Measurements from ENCODE around the gene SIGMAR1.

SIGMAR1 gene

DNA sequence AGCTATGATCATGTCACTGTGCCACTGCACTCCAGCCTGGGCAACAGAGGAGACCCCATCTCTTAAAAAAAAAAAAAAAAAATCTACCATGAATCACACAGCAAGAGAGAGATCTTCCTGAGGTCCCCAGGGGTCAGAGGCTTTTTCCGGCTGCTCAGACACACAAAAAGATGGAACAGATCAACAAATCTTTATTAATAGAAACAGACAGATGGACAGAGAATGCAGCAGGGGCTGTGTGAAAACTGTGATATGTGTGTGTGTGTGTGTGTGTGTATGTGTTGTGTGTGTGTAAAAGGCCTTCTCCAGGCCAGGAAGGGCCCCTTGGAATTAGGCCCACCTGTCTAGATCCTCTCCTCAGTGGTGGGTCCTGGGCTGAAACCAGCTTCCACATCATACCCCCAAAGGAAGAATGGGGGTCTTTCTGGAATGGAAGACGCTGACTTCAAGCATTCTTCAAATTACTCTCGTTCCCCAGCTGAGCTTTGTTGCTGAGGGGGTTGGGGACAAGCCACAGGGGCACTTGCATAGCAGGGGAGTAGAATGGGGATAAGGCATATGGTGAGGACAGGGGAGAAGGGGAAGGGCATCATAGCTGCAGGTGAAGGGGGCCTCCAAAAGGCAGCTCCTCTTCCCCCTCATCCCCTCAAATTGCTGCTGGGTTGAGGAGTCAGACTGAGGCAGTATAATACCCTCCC lies 2.9 kb downstream of the SIGMAR1 start:
- Histone ChIP-seq H3K4me3 (ENCODE audit: low read length) (no peak overlapping the region), H3K79me2 (ENCODE audit: control insufficient read depth, insufficient read depth, low read length) (peaks cover 2% of the 10 kb centered on the region), H2BK15ac (replicated peaks; ENCODE audit: low read depth) (no peak overlapping the region), H3K23ac (ENCODE audit: low read length) (no peak overlapping the region), H3K9ac (ENCODE audit: low read length) (no peak overlapping the region), H3K56ac (ENCODE audit: low read length) (no peak overlapping the region), H3K27me3 (ENCODE audit: insufficient read depth, low read length, poor library complexity) (peaks cover 15% of the 10 kb centered on the region), H2BK5ac (ENCODE audit: low read length) (no peak overlapping the region), H3K4me2 (ENCODE audit: low read length) (no peak overlapping the region), H3K18ac (ENCODE audit: low read length) (no peak overlapping the region), H2AK5ac (ENCODE audit: low read length) (no peak overlapping the region), H2BK120ac (ENCODE audit: low read depth, low read length) (no peak overlapping the region), H3K4ac (ENCODE audit: low read depth, low read length) (no peak overlapping the region), H4K5ac (ENCODE audit: low read length) (no peak overlapping the region), H3K27ac (ENCODE audit: low read depth, low read length) (no peak overlapping the region), H3K79me1 (ENCODE audit: low read length) (peaks cover 4% of the 10 kb centered on the region), H3K36me3 (ENCODE audit: control insufficient read depth, insufficient read depth, low read length) (peaks cover 4% of the 10 kb centered on the region), H3K4me1 (ENCODE audit: control insufficient read depth, low read depth, low read length) (peaks cover 4% of the 10 kb centered on the region), H4K8ac (ENCODE audit: low read depth, low read length) (no peak overlapping the region)
- no CpG with 5 or more reads among the region's 3 CpGs for WGBS (ENCODE audit: extremely low coverage, insufficient coverage, low lambda C conversion rate)
- no peak for DNase-seq

DNA sequence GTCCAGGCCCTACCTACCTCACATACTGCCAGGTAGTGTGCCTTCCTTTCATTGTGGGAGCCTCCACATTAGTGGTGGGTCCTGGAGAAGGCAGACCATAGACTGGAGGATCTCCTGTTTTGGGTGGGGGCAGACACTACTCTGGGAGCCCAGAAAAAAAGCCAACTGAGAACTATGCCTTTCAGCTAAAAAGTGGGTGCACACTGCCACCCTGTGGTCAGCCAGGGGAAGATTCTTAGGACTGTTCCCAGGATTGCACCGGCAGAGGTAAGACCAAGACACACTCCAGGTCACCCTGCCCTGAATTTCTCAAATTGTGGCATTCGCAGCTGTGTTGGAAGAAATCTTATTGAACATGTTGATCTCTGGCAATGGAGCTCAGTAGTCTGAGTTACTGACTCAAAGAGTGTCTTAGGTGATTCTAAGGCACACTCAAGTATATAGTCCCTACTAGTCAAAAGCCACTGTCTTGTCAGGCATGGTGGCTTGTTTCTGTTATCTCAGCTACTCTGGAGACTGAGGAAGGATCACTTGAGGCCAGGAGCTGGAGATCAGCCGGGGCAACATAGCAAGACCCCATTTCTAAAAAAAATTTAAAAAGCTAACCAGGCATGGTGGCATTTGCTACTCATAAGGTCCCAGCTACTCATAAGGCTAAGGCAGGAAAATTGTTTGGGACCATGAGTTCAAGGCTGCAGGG lies 3.6 kb downstream of the SIGMAR1 start:
- no CpG with 5 or more reads among the region's 3 CpGs for WGBS (ENCODE audit: extremely low coverage, insufficient coverage, low lambda C conversion rate)
- Histone ChIP-seq H2BK5ac (ENCODE audit: low read length) (no peak overlapping the region), H3K9ac (ENCODE audit: low read length) (peak overlapping the region; percentile 44), H3K4ac (ENCODE audit: low read depth, low read length) (no peak overlapping the region), H3K4me1 (ENCODE audit: control insufficient read depth, low read depth, low read length) (peaks cover 4% of the 10 kb centered on the region), H3K56ac (ENCODE audit: low read length) (peak overlapping the region; percentile 73), H3K36me3 (ENCODE audit: control insufficient read depth, insufficient read depth, low read length) (peaks cover 4% of the 10 kb centered on the region), H4K8ac (ENCODE audit: low read depth, low read length) (no peak overlapping the region), H2AK5ac (ENCODE audit: low read length) (peak overlapping the region; percentile 88), H3K23ac (ENCODE audit: low read length) (no peak overlapping the region), H3K4me3 (ENCODE audit: low read length) (no peak overlapping the region), H3K4me2 (ENCODE audit: low read length) (no peak overlapping the region), H3K27ac (ENCODE audit: low read depth, low read length) (no peak overlapping the region), H3K79me2 (ENCODE audit: control insufficient read depth, insufficient read depth, low read length) (peaks cover 2% of the 10 kb centered on the region), H2BK120ac (ENCODE audit: low read depth, low read length) (no peak overlapping the region), H3K18ac (ENCODE audit: low read length) (no peak overlapping the region), H3K27me3 (ENCODE audit: insufficient read depth, low read length, poor library complexity) (peaks cover 21% of the 10 kb centered on the region), H2BK15ac (replicated peaks; ENCODE audit: low read depth) (no peak overlapping the region), H4K5ac (ENCODE audit: low read length) (no peak overlapping the region), H3K79me1 (ENCODE audit: low read length) (peaks cover 4% of the 10 kb centered on the region)
- DNase-seq: peak; percentile 80

DNA sequence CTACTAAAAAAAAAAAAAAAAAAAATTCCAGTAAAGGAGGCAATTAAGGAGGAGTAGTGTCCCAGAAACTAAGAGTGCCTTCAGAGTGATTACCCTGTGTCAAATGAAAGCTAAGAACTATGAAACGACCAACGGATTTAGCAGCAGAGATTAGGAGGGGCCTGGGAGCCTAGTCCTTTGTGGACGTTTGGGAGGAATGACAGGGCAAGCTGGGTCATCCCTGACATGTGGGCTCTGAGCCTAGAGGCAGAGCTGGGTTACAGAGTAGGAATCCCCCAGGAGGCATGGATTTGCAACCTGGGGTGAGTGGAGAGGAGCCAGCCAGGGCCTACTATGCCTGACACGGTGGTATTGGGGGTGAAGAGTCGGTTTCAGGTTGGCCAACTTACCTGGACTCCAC lies 4.4 kb downstream of the SIGMAR1 start:
- Histone ChIP-seq H3K4me2 (ENCODE audit: low read length) (no peak overlapping the region), H2AK5ac (ENCODE audit: low read length) (no peak overlapping the region), H3K23ac (ENCODE audit: low read length) (no peak overlapping the region), H3K79me1 (ENCODE audit: low read length) (peaks cover 4% of the 10 kb centered on the region), H3K4me3 (ENCODE audit: low read length) (no peak overlapping the region), H3K4ac (ENCODE audit: low read depth, low read length) (no peak overlapping the region), H3K36me3 (ENCODE audit: control insufficient read depth, insufficient read depth, low read length) (peaks cover 4% of the 10 kb centered on the region), H2BK15ac (replicated peaks; ENCODE audit: low read depth) (no peak overlapping the region), H3K4me1 (ENCODE audit: control insufficient read depth, low read depth, low read length) (peaks cover 3% of the 10 kb centered on the region), H3K79me2 (ENCODE audit: control insufficient read depth, insufficient read depth, low read length) (peaks cover 2% of the 10 kb centered on the region), H4K8ac (ENCODE audit: low read depth, low read length) (no peak overlapping the region), H3K27me3 (ENCODE audit: insufficient read depth, low read length, poor library complexity) (peaks cover 27% of the 10 kb centered on the region), H4K5ac (ENCODE audit: low read length) (no peak overlapping the region), H2BK5ac (ENCODE audit: low read length) (no peak overlapping the region), H3K27ac (ENCODE audit: low read depth, low read length) (no peak overlapping the region), H3K18ac (ENCODE audit: low read length) (no peak overlapping the region), H3K56ac (ENCODE audit: low read length) (no peak overlapping the region), H3K9ac (ENCODE audit: low read length) (no peak overlapping the region), H2BK120ac (ENCODE audit: low read depth, low read length) (no peak overlapping the region)
- no CpG with 5 or more reads among the region's 5 CpGs for WGBS (ENCODE audit: extremely low coverage, insufficient coverage, low lambda C conversion rate)
- no peak for DNase-seq

GRCh38 chr9:34630402-34631154 lies 7.0 kb downstream of the SIGMAR1 start:
- no peak overlapping the region for H3K56ac ChIP-seq (ENCODE audit: low read length)
- H3K4me1 ChIP-seq (ENCODE audit: control insufficient read depth, low read depth, low read length): peaks cover 2% of the 10 kb centered on the region
- H3K4me3 ChIP-seq (ENCODE audit: low read length): no peak overlapping the region
- no peak overlapping the region for H4K5ac ChIP-seq (ENCODE audit: low read length)
- no peak overlapping the region for H3K18ac ChIP-seq (ENCODE audit: low read length)
- H3K27ac ChIP-seq (ENCODE audit: low read depth, low read length): no peak overlapping the region
- no CpG with 5 or more reads among the region's 5 CpGs for WGBS (ENCODE audit: extremely low coverage, insufficient coverage, low lambda C conversion rate)
- no peaks in the 10 kb centered on the region for H3K79me2 ChIP-seq (ENCODE audit: control insufficient read depth, insufficient read depth, low read length)
- no peak overlapping the region for H2BK5ac ChIP-seq (ENCODE audit: low read length)
- H4K8ac ChIP-seq (ENCODE audit: low read depth, low read length): no peak overlapping the region
- no peak overlapping the region for H2BK15ac ChIP-seq (replicated peaks; ENCODE audit: low read depth)
- H3K23ac ChIP-seq (ENCODE audit: low read length): no peak overlapping the region
- no peak overlapping the region for H3K4ac ChIP-seq (ENCODE audit: low read depth, low read length)
- H3K27me3 ChIP-seq (ENCODE audit: insufficient read depth, low read length, poor library complexity): peaks cover 53% of the 10 kb centered on the region
- H2BK120ac ChIP-seq (ENCODE audit: low read depth, low read length): no peak overlapping the region
- DNase-seq: no peak
- H3K36me3 ChIP-seq (ENCODE audit: control insufficient read depth, insufficient read depth, low read length): peaks cover 4% of the 10 kb centered on the region
- no peak overlapping the region for H2AK5ac ChIP-seq (ENCODE audit: low read length)
- no peak overlapping the region for H3K4me2 ChIP-seq (ENCODE audit: low read length)
- H3K9ac ChIP-seq (ENCODE audit: low read length): no peak overlapping the region
- no peaks in the 10 kb centered on the region for H3K79me1 ChIP-seq (ENCODE audit: low read length)

- H3K4me1 ChIP-seq (ENCODE audit: control insufficient read depth, low read depth, low read length): peaks cover 2% of the 10 kb centered on the region
These were observed 8.1 kb downstream of the SIGMAR1 start for GRCh38 chr9:34629491-34629808.

More at GRCh38 chr9:34629491-34629808, 8.1 kb downstream of the SIGMAR1 start:
- Histone ChIP-seq H3K4ac (ENCODE audit: low read depth, low read length) (no peak overlapping the region), H3K4me3 (ENCODE audit: low read length) (no peak overlapping the region), H2BK15ac (replicated peaks; ENCODE audit: low read depth) (no peak overlapping the region), H3K36me3 (ENCODE audit: control insufficient read depth, insufficient read depth, low read length) (no peaks in the 10 kb centered on the region), H3K56ac (ENCODE audit: low read length) (no peak overlapping the region), H3K18ac (ENCODE audit: low read length) (no peak overlapping the region), H4K8ac (ENCODE audit: low read depth, low read length) (no peak overlapping the region), H3K27me3 (ENCODE audit: insufficient read depth, low read length, poor library complexity) (peaks cover 61% of the 10 kb centered on the region), H3K9ac (ENCODE audit: low read length) (no peak overlapping the region), H2BK120ac (ENCODE audit: low read depth, low read length) (no peak overlapping the region), H3K23ac (ENCODE audit: low read length) (no peak overlapping the region), H3K79me1 (ENCODE audit: low read length) (no peaks in the 10 kb centered on the region), H3K79me2 (ENCODE audit: control insufficient read depth, insufficient read depth, low read length) (no peaks in the 10 kb centered on the region), H4K5ac (ENCODE audit: low read length) (no peak overlapping the region), H2BK5ac (ENCODE audit: low read length) (no peak overlapping the region), H2AK5ac (ENCODE audit: low read length) (no peak overlapping the region), H3K4me2 (ENCODE audit: low read length) (no peak overlapping the region), H3K27ac (ENCODE audit: low read depth, low read length) (no peak overlapping the region)
- DNase-seq: no peak
- no CpG with 5 or more reads among the region's 5 CpGs for WGBS (ENCODE audit: extremely low coverage, insufficient coverage, low lambda C conversion rate)
